ENCODE results near the gene NACC2. TPM values are rescaled to one million over a fixed set of nuclear protein-coding genes. Genes with fewer than 3 reads are reported as not detected.

Gene NACC2
- total and polyA plus RNA-seq, 2 of the 8 experiments (the other 6 are each of a cell fraction or from before 2014, with no cell fraction given), result 8.3 to 14.0 TPM

- DNase-seq (ENCODE audit: low read depth in 1 of 2, low spot score in 2 of 2), result no peak
- H3K4me1 ChIP-seq (replicated peaks in 1 of 4; ENCODE audit: control insufficient read depth in 3 of 4, insufficient read depth in 4 of 4, low read length in 3 of 4), result peaks cover 0 to 71% (median 51%) of the 10 kb centered on the region in 4 experiments; a peak in 6 of 7 replicates
- no peaks in the 10 kb centered on the region for H3K36me3 ChIP-seq (ENCODE audit: control insufficient read depth in 2 of 4, insufficient read depth in 4 of 4, low read length in 3 of 4)
- H4K5ac ChIP-seq (ENCODE audit: insufficient read length, low read depth, low read length), result no peak overlapping the region
- no peak overlapping the region for H3K27ac ChIP-seq (ENCODE audit: low read depth, low read length)
- peak overlapping the region; percentile 55; the same call in 1 of the 2 replicates for H2BK15ac ChIP-seq (ENCODE audit: low read length)
- H3K9me3 ChIP-seq (ENCODE audit: insufficient read depth in 2 of 2, low read depth in 1 of 2, low read length in 1 of 2), result no peaks in the 10 kb centered on the region
- 87% methylated on average over 35 of the region's 36 CpGs; no CpG with 5 or more reads in 1 of the 2 experiments for WGBS, 2 experiments (ENCODE audit: extremely low coverage in 1 of 2, insufficient coverage in 1 of 2, insufficient read length in 1 of 2, insufficient replicate concordance in 2 of 2, low coverage in 1 of 2, low lambda C conversion rate in 2 of 2, missing lambda C conversion rate in 1 of 2)
- peak overlapping the region; percentile 47; the same call in 1 of the 2 replicates for H2BK5ac ChIP-seq (ENCODE audit: low read depth, low read length)
- no peaks in the 10 kb centered on the region for H3K23me2 ChIP-seq (ENCODE audit: low read depth, low read length)
- H2BK12ac ChIP-seq (ENCODE audit: low read depth, low read length), result peak overlapping the region; percentile 22; the same call in 1 of the 2 replicates
- no peak for TF ChIP-seq CBX8 (IDR thresholded peaks at IDR 0.05; ENCODE audit: borderline replicate concordance, low read depth, low read length)
- TF ChIP-seq CHD2 (IDR thresholded peaks at IDR 0.05; ENCODE audit: low read length), result no peak
- no peak for TF ChIP-seq CBX5 (IDR thresholded peaks at IDR 0.05; ENCODE audit: low read depth, low read length)
- no peak for TF ChIP-seq CREB1 (IDR thresholded peaks at IDR 0.05)
- no peak for TF ChIP-seq POLR2AphosphoS5 (IDR thresholded peaks at IDR 0.05; ENCODE audit: low read depth, low read length)
- TF ChIP-seq BRCA1 (IDR thresholded peaks at IDR 0.05; ENCODE audit: low read depth, low read length), result no peak
- TF ChIP-seq JUND (IDR thresholded peaks at IDR 0.05; ENCODE audit: low read length), result no peak
- no peak for TF ChIP-seq NRF1 (IDR thresholded peaks at IDR 0.05; ENCODE audit: low read depth, low read length)
- TF ChIP-seq TBP (IDR thresholded peaks at IDR 0.05; ENCODE audit: low read depth, low read length), result no peak
- TF ChIP-seq RBBP5 (IDR thresholded peaks at IDR 0.05; ENCODE audit: borderline replicate concordance, low read depth, low read length), result no peak
- TF ChIP-seq SIRT6 (IDR thresholded peaks at IDR 0.05; ENCODE audit: low read length), result no peak
- TF ChIP-seq RAD21 (IDR thresholded peaks at IDR 0.05 in 1 of 2, conservative IDR thresholded peaks at IDR 0.05 in 1 of 2; ENCODE audit: low read depth in 2 of 2, low read length in 2 of 2), result no peak
- no peak for TF ChIP-seq EZH2 (IDR thresholded peaks at IDR 0.05; ENCODE audit: low read depth, low read length, severe bottlenecking)
- no peak for TF ChIP-seq SIX5 (IDR thresholded peaks at IDR 0.05; ENCODE audit: low read depth, low read length)
- H3K27me3 ChIP-seq (replicated peaks in 1 of 4; ENCODE audit: control insufficient read depth in 3 of 4, extremely low read depth in 1 of 4, insufficient read depth in 3 of 4, low read length in 3 of 4), result no peaks in the 10 kb centered on the region
- H2AFZ ChIP-seq (ENCODE audit: low read length), result no peak overlapping the region
- no peak overlapping the region for H2BK120ac ChIP-seq (replicated peaks; ENCODE audit: low read depth, low read length)
- H3K9ac ChIP-seq (replicated peaks in 1 of 4; ENCODE audit: extremely low read depth in 1 of 4, low read depth in 3 of 4, low read length in 3 of 4), result no peak overlapping the region
- no peaks in the 10 kb centered on the region for H3K79me2 ChIP-seq (ENCODE audit: control insufficient read depth in 1 of 2, insufficient read depth in 2 of 2, low read length in 2 of 2)
- FAIRE-seq, result no peak
- H3K56ac ChIP-seq (replicated peaks; ENCODE audit: insufficient read length, low read depth, low read length), result no peak overlapping the region
- H3K4me3 ChIP-seq (ENCODE audit: extremely low read depth in 1 of 4, insufficient read depth in 2 of 4, low read depth in 3 of 4, low read length in 4 of 4), result no peak overlapping the region
- H3K18ac ChIP-seq (ENCODE audit: extremely low read depth, low read length), result 0 out of 2 replicates have a peak overlapping the region, but pooled peaks have one; percentile 28
- H3K79me1 ChIP-seq (ENCODE audit: low read depth, low read length), result no peaks in the 10 kb centered on the region
- peak overlapping the region; percentile 36 for H3K4ac ChIP-seq (replicated peaks; ENCODE audit: insufficient read length, low read depth, low read length)
- ChIA-PET CTCF (ENCODE audit: partially characterized antibody) (interaction anchor here (1.0 to 2.0 kb wide), 6 partner anchors 31 to 356 kb away, joined by 3 to 9 read pairs (median 4); partner anchors contain the start of gene DNLZ), POLR2A (ENCODE audit: partially characterized antibody) (interaction anchor here (1.4 kb wide), 1 partner anchor 10 kb away, joined by 3 read pairs; no protein-coding TSS in a partner anchor)
- H4K20me1 ChIP-seq (replicated peaks in 1 of 2; ENCODE audit: control insufficient read depth in 1 of 2, insufficient read depth in 2 of 2, low read length in 2 of 2), result peaks cover 0 to 1% of the 10 kb centered on the region in 2 experiments
- H3K14ac ChIP-seq (ENCODE audit: insufficient read length), result no peak overlapping the region
- H2AK5ac ChIP-seq (ENCODE audit: low read depth, low read length), result no peak overlapping the region
- H3K4me2 ChIP-seq (ENCODE audit: insufficient read depth in 1 of 2, low read depth in 2 of 2, low read length in 2 of 2), result no peak overlapping the region; a peak in 1 of 4 replicates
- peak overlapping the region; percentile 88 for H4K91ac ChIP-seq (replicated peaks; ENCODE audit: insufficient read length, low read length)
- H4K8ac ChIP-seq (ENCODE audit: extremely low read depth, insufficient read depth, low read length), result peak overlapping the region; percentile 75; the same call in 1 of the 2 replicates
- no peak overlapping the region for H3K23ac ChIP-seq (ENCODE audit: insufficient read length)
- H2BK20ac ChIP-seq (ENCODE audit: low read length), result no peak overlapping the region
These were observed 87.7 kb downstream of the NACC2 start for GRCh38 chr9:136007276-136007933.
